Chondrocyte (in vitro differentiated cells): Measurements from ENCODE around the gene DOK5. TPM values are rescaled to one million over a fixed set of nuclear protein-coding genes. Genes with fewer than 3 reads are reported as not detected.

Experiments used
- DNase-seq: peaks from one replicate; pipeline ENCODE4 v3.0.0; 2021; ENCODE audit warnings: mixed read lengths, low spot score
- H3K27ac Mint-ChIP-seq: one replicate; pipeline ENCODE4 v1.8.0; 2021; ENCODE audit warnings: mild to moderate bottlenecking, moderate library complexity, mixed read lengths; ENCODE audit not compliant: unreplicated experiment
- H3K27me3 Mint-ChIP-seq: 2 replicates; pipeline ENCODE4 v1.8.0; 2021; ENCODE audit warnings: low read depth, mixed read lengths
- H3K36me3 Mint-ChIP-seq: 2 replicates; pipeline ENCODE4 v1.8.0; 2021; ENCODE audit warnings: low read depth, mixed read lengths
- H3K4me1 Mint-ChIP-seq: 2 replicates; pipeline ENCODE4 v1.8.0; 2021; ENCODE audit warnings: low read depth, mild to moderate bottlenecking, mixed read lengths
- H3K4me3 Mint-ChIP-seq: one replicate; pipeline ENCODE4 v1.8.0; 2021; ENCODE audit warnings: mild to moderate bottlenecking, moderate library complexity, mixed read lengths; ENCODE audit not compliant: unreplicated experiment
- H3K9me3 Mint-ChIP-seq: 2 replicates; pipeline ENCODE4 v1.8.0; 2021; ENCODE audit warnings: low read depth, mixed read lengths
- CTCF ChIP-seq: fragments of 200-600 bp; sonication (generic); IDR thresholded peaks from 2 replicates; pipeline ENCODE4 v1.5.0; 2021; ENCODE audit warnings: antibody characterized with exemption, mild to moderate bottlenecking, moderate library complexity
- total RNA-seq: library from RNA; stranded (reverse); gene quantifications from 3 replicates; pipeline ENCODE4 v1.2.1, GENCODE V29; 2021

DOK5 gene
- total RNA-seq, 1 donor from 2014 or later: 8.7 TPM

- H3K36me3 Mint-ChIP-seq: no peaks in the 10 kb centered on the region
- peaks cover 6% of the 10 kb centered on the region for H3K27me3 Mint-ChIP-seq
- H3K4me3 Mint-ChIP-seq: no peak overlapping the region
- no peak for TF ChIP-seq CTCF
- H3K9me3 Mint-ChIP-seq: no peaks in the 10 kb centered on the region
- H3K27ac Mint-ChIP-seq: no peak overlapping the region
- DNase-seq: no peak
- peaks cover 34% of the 10 kb centered on the region for H3K4me1 Mint-ChIP-seq
These were observed 6.0 kb downstream of the DOK5 start for GRCh38 chr20:54481442-54481841.

GRCh38 chr20:54485631-54486030 lies 10.2 kb downstream of the DOK5 start:
- DNase-seq: no peak
- H3K9me3 Mint-ChIP-seq: no peaks in the 10 kb centered on the region
- H3K27ac Mint-ChIP-seq: no peak overlapping the region
- H3K4me3 Mint-ChIP-seq: no peak overlapping the region
- no peak for TF ChIP-seq CTCF
- H3K4me1 Mint-ChIP-seq: peaks cover 14% of the 10 kb centered on the region
- no peaks in the 10 kb centered on the region for H3K36me3 Mint-ChIP-seq
- no peaks in the 10 kb centered on the region for H3K27me3 Mint-ChIP-seq

GRCh38 chr20:54486585-54486984 lies 11.2 kb downstream of the DOK5 start:
- no peaks in the 10 kb centered on the region for H3K9me3 Mint-ChIP-seq
- no peak for TF ChIP-seq CTCF
- no peak overlapping the region for H3K27ac Mint-ChIP-seq
- no peak overlapping the region for H3K4me3 Mint-ChIP-seq
- H3K27me3 Mint-ChIP-seq: no peaks in the 10 kb centered on the region
- H3K36me3 Mint-ChIP-seq: no peaks in the 10 kb centered on the region
- DNase-seq: no peak
- peaks cover 13% of the 10 kb centered on the region for H3K4me1 Mint-ChIP-seq

GRCh38 chr20:54488442-54488841 lies 13.0 kb downstream of the DOK5 start:
- no peak for DNase-seq
- peaks cover 2% of the 10 kb centered on the region for H3K4me1 Mint-ChIP-seq
- no peak overlapping the region for H3K27ac Mint-ChIP-seq
- no peak overlapping the region for H3K4me3 Mint-ChIP-seq
- no peaks in the 10 kb centered on the region for H3K27me3 Mint-ChIP-seq
- no peak for TF ChIP-seq CTCF
- no peaks in the 10 kb centered on the region for H3K9me3 Mint-ChIP-seq
- no peaks in the 10 kb centered on the region for H3K36me3 Mint-ChIP-seq

- no peaks in the 10 kb centered on the region for H3K9me3 Mint-ChIP-seq
These were observed 16.1 kb downstream of the DOK5 start for GRCh38 chr20:54491506-54491905.

More at GRCh38 chr20:54491506-54491905, 16.1 kb downstream of the DOK5 start:
- Mint-ChIP-seq H3K36me3 (no peaks in the 10 kb centered on the region), H3K4me1 (no peaks in the 10 kb centered on the region), H3K4me3 (no peak overlapping the region), H3K27me3 (no peaks in the 10 kb centered on the region), H3K27ac (no peak overlapping the region)
- DNase-seq: no peak
- TF ChIP-seq CTCF: no peak
